ENCODE results near the gene TMC5. TPM values are rescaled to one million over a fixed set of nuclear protein-coding genes. Genes with fewer than 3 reads are reported as not detected.

The TMC5 gene
- polyA plus RNA-seq, 1 donor from 2014 or later = not detected

DNA sequence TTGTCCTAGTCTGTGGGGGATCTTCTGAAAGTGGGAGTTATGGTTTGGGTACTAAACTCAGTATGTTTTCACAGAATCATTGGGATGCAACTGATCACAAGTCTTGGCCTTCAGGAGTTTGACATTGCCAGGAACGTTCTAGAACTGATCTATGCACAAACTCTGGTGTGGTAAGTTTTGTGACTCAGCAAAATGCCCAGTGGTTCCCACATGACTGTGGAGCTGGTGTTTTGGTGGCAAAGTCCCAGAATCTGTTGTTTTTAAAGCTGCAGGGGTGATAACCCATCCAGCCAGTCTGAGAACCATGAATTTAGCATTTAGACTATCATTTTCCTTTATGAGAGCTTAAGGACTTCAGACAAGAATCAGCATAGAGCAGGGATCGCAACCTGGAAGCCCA is 63.6 kb downstream of the TMC5 start:
- no peak for TF ChIP-seq EP300 (conservative IDR thresholded peaks at IDR 0.05; ENCODE audit: poor library complexity, severe bottlenecking)
- no peak for TF ChIP-seq SMC3 (conservative IDR thresholded peaks at IDR 0.05; ENCODE audit: poor library complexity)
- TF ChIP-seq, protein P1, sequence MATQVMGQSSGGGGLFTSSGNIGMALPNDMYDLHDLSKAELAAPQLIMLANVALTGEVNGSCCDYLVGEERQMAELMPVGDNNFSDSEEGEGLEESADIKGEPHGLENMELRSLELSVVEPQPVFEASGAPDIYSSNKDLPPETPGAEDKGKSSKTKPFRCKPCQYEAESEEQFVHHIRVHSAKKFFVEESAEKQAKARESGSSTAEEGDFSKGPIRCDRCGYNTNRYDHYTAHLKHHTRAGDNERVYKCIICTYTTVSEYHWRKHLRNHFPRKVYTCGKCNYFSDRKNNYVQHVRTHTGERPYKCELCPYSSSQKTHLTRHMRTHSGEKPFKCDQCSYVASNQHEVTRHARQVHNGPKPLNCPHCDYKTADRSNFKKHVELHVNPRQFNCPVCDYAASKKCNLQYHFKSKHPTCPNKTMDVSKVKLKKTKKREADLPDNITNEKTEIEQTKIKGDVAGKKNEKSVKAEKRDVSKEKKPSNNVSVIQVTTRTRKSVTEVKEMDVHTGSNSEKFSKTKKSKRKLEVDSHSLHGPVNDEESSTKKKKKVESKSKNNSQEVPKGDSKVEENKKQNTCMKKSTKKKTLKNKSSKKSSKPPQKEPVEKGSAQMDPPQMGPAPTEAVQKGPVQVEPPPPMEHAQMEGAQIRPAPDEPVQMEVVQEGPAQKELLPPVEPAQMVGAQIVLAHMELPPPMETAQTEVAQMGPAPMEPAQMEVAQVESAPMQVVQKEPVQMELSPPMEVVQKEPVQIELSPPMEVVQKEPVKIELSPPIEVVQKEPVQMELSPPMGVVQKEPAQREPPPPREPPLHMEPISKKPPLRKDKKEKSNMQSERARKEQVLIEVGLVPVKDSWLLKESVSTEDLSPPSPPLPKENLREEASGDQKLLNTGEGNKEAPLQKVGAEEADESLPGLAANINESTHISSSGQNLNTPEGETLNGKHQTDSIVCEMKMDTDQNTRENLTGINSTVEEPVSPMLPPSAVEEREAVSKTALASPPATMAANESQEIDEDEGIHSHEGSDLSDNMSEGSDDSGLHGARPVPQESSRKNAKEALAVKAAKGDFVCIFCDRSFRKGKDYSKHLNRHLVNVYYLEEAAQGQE (IDR thresholded peaks at IDR 0.05; ENCODE audit: borderline replicate concordance) = no peak
- TF ChIP-seq MXI1 (conservative IDR thresholded peaks at IDR 0.05; ENCODE audit: poor library complexity, severe bottlenecking) = no peak
- no peak for TF ChIP-seq TAF1 (IDR thresholded peaks at IDR 0.05; ENCODE audit: low read depth)
- TF ChIP-seq POLR2AphosphoS5 (IDR thresholded peaks at IDR 0.05) = no peak
- TF ChIP-seq EZH2 (IDR thresholded peaks at IDR 0.05; ENCODE audit: borderline replicate concordance, insufficient read depth, low read length, poor library complexity, severe bottlenecking) = no peak
- no peak for TF ChIP-seq RAD21 (conservative IDR thresholded peaks at IDR 0.05)
- TF ChIP-seq, protein P2, sequence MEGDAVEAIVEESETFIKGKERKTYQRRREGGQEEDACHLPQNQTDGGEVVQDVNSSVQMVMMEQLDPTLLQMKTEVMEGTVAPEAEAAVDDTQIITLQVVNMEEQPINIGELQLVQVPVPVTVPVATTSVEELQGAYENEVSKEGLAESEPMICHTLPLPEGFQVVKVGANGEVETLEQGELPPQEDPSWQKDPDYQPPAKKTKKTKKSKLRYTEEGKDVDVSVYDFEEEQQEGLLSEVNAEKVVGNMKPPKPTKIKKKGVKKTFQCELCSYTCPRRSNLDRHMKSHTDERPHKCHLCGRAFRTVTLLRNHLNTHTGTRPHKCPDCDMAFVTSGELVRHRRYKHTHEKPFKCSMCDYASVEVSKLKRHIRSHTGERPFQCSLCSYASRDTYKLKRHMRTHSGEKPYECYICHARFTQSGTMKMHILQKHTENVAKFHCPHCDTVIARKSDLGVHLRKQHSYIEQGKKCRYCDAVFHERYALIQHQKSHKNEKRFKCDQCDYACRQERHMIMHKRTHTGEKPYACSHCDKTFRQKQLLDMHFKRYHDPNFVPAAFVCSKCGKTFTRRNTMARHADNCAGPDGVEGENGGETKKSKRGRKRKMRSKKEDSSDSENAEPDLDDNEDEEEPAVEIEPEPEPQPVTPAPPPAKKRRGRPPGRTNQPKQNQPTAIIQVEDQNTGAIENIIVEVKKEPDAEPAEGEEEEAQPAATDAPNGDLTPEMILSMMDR (IDR thresholded peaks at IDR 0.05; ENCODE audit: poor library complexity, severe bottlenecking) = no peak
- H2AFZ ChIP-seq (ENCODE audit: low read depth, low read length) = no peak overlapping the region
- H3K36me3 ChIP-seq (ENCODE audit: insufficient read depth, low read length) = no peaks in the 10 kb centered on the region
- H3K4me3 ChIP-seq (ENCODE audit: low read length) = no peak overlapping the region
- H3K27me3 ChIP-seq (ENCODE audit: insufficient read depth, low read depth, low read length) = no peaks in the 10 kb centered on the region
- no peaks in the 10 kb centered on the region for H3F3A ChIP-seq (ENCODE audit: insufficient read depth, low read length, poor library complexity, severe bottlenecking)
- no peak overlapping the region for H3K4me2 ChIP-seq (ENCODE audit: low read length)
- H3K27ac ChIP-seq (ENCODE audit: low read length) = no peak overlapping the region
- H3K79me2 ChIP-seq (replicated peaks; ENCODE audit: insufficient read depth, low read length) = no peaks in the 10 kb centered on the region
- no peak overlapping the region for H3K9ac ChIP-seq (ENCODE audit: low read length)
- no peaks in the 10 kb centered on the region for H3K9me3 ChIP-seq (ENCODE audit: low read length)
- no peaks in the 10 kb centered on the region for H3K9me2 ChIP-seq (ENCODE audit: insufficient read depth, low read length)
- H4K20me1 ChIP-seq (ENCODE audit: insufficient read depth) = no peaks in the 10 kb centered on the region

DNA sequence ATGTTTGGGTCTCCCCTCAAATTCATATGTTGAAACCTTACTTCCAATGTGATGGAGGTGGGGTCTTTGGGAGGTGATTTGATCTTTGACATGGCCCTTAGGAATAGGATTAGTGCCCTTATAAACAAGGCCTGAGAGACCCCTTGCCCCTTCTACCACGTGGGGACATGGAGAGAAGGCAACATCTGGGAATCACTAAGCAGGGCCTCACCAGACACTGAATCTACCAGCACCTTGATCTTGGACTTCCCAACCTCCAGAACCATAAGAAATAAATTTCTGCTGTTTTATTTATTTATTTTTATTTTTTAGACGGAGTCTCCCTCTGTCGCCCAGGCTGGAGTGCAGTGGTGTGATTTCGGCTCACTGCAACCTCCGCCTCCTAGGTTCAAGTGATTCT is 64.1 kb downstream of the TMC5 start:
- Histone ChIP-seq H3K79me2 (replicated peaks; ENCODE audit: insufficient read depth, low read length) (no peaks in the 10 kb centered on the region), H3K9ac (ENCODE audit: low read length) (no peak overlapping the region), H3K4me3 (ENCODE audit: low read length) (no peak overlapping the region), H3K27ac (ENCODE audit: low read length) (no peak overlapping the region), H4K20me1 (ENCODE audit: insufficient read depth) (no peaks in the 10 kb centered on the region), H3K9me2 (ENCODE audit: insufficient read depth, low read length) (no peaks in the 10 kb centered on the region), H3F3A (ENCODE audit: insufficient read depth, low read length, poor library complexity, severe bottlenecking) (no peaks in the 10 kb centered on the region), H3K36me3 (ENCODE audit: insufficient read depth, low read length) (no peaks in the 10 kb centered on the region), H3K9me3 (ENCODE audit: low read length) (no peaks in the 10 kb centered on the region), H2AFZ (ENCODE audit: low read depth, low read length) (no peak overlapping the region), H3K27me3 (ENCODE audit: insufficient read depth, low read depth, low read length) (no peaks in the 10 kb centered on the region), H3K4me2 (ENCODE audit: low read length) (no peak overlapping the region)
- TF ChIP-seq EP300 (conservative IDR thresholded peaks at IDR 0.05; ENCODE audit: poor library complexity, severe bottlenecking) = no peak
- no peak for TF ChIP-seq MXI1 (conservative IDR thresholded peaks at IDR 0.05; ENCODE audit: poor library complexity, severe bottlenecking)
- TF ChIP-seq, protein P2 (IDR thresholded peaks at IDR 0.05; ENCODE audit: poor library complexity, severe bottlenecking) = no peak
- no peak for TF ChIP-seq EZH2 (IDR thresholded peaks at IDR 0.05; ENCODE audit: borderline replicate concordance, insufficient read depth, low read length, poor library complexity, severe bottlenecking)
- TF ChIP-seq RAD21 (conservative IDR thresholded peaks at IDR 0.05) = no peak
- TF ChIP-seq, protein P1 (IDR thresholded peaks at IDR 0.05; ENCODE audit: borderline replicate concordance) = no peak
- TF ChIP-seq SMC3 (conservative IDR thresholded peaks at IDR 0.05; ENCODE audit: poor library complexity) = no peak
- TF ChIP-seq POLR2AphosphoS5 (IDR thresholded peaks at IDR 0.05) = no peak
- no peak for TF ChIP-seq TAF1 (IDR thresholded peaks at IDR 0.05; ENCODE audit: low read depth)
